Right ventricle myocardium inferior (tissue), 1 donor: Measurements from ENCODE around the gene GNG7. TPM values are rescaled to one million over a fixed set of nuclear protein-coding genes. Genes with fewer than 3 reads are reported as not detected.
A peak's percentile ranks its signal among the peaks of the same experiment; 100 is the strongest.
"Not testable (repeated sequence)": the region's sequence is repeated elsewhere in the genome, so short reads cannot be mapped to it uniquely, and the experiment has no call there.

Experiments
- ATAC-seq: fragments of 200-7000 bp; cut with Tn5 transposase; one replicate; pipeline ENCODE4 v1.9.1; 2020; ENCODE audit warnings: mild to moderate bottlenecking, moderate library complexity
- DNase-seq: peaks from one replicate; pipeline ENCODE4 v3.0.0; 2021; ENCODE audit errors: missing footprints
- intact Hi-C: fragments of 100-400 bp; cut with DNase I; formaldehyde crosslinking; loops from one replicate; pipeline ENCODE4 v1.11.0; 2022
- total RNA-seq: library from RNA; stranded (reverse); fragmentation: NEBNext Ultra II Directional; extraction: Animal tissue kit (Norgen Biotek cat#: 25700); gene quantifications from one replicate; pipeline ENCODE4 v1.2.1, GENCODE V29; 2021
- donor health status: DM: no; HTN: yes; CAD: no; lungs with severe emphysema.

The GNG7 gene
- total RNA-seq, 1 donor from 2014 or later, result 26.7 TPM

DNA sequence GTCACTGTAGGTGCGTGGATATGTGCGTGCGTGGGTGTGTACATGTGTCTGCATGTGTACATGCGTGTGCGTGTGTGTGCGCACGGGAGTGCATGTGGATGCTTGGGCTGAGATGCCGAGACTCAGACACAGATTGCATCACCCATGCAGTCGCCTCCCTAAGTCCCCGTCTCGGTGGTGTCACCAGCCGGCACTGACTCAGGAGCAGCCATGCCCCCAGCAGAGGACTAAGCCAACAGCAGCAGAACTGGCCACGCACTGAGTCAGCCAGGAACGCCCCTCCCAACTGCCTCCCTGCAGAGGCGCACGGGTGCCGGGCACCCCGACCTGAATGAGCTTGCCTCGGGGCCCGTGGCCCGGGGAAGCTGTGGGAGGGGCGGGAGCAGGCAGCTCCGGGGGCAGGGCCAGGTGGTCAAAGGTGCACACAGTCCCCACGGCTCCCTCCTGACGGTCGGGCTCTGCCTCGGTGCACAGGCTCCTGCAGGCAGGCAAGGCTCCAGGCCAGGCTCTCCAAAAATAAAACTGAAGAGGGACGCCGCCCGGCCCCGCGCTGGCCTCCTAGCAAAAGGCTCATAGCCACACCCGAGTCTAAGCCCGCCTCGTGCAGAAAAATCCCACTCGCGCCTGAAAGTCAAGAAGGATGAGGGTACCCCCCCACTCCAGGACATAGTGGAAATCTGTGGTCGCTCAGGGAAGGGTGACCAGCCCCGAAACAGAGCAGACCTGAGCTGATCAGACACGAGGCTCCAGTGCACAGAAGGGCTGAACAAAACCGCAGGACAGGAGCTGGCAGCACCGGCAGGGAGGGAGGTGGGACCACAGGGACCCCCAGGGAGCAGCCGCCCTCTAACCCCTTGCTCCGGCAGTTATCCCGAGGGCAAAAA is 177.4 kb downstream of the GNG7 start:
- DNase-seq (no peak), ATAC-seq (peak; percentile 68)
- intact Hi-C loops, result no loop called here

DNA sequence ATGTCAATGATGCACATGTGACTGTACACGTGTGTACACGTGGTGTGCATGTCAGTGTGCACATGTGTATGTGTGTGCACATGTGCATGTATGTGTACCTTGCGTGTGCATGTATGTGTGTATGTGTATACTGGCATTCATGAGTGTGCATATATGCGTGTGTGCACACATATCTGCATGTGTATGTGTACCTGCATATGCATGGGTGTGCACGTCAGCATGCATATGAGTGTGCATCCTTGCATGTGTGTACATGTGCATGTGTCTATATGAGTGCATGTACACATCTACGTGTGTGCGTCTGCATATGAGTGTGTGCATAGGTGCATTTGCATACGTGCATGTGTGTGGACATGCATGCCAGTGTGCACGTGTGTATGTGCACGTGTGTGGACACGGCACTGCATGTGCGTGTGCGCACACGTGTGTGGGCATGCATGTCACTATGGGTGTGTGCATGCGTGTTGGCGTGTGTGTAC is 178.1 kb downstream of the GNG7 start:
- intact Hi-C loops, result no loop called here
- DNase-seq (no peak), ATAC-seq (peak; percentile 6)

DNA sequence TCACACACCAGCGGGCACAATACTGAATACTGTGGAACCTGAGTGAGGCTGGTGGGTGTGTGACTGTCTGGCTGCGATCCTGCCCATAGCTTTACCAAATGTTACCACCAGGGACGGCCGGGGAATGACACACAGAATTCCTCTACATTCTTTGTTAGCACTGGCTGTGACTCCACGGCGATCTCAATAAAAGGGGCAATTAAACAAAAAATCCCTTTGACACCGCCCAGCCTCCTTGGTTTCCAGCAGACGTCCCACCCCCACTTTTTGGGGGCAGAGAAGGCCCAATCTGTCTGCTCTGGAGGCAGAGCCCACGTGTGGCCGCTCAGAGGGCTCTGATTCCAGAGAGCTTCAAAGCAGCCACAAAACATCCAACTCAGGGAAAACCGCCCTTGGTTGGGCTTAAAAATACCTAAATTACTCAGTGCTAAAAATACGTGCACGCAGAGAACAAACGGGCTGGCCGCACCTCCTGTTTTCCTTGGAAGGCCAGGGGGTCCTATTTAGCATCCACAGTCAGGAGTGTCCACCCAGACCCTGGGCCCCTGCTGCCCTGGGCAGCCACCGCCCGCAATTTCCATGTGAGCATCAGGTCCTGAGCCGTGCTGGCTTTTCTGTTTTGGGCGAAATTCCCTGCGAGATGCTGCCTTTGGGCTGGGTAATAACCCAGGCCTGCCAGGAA is 178.7 kb downstream of the GNG7 start:
- intact Hi-C loops, result no loop called here
- DNase-seq (no peak), ATAC-seq (no peak)

DNA sequence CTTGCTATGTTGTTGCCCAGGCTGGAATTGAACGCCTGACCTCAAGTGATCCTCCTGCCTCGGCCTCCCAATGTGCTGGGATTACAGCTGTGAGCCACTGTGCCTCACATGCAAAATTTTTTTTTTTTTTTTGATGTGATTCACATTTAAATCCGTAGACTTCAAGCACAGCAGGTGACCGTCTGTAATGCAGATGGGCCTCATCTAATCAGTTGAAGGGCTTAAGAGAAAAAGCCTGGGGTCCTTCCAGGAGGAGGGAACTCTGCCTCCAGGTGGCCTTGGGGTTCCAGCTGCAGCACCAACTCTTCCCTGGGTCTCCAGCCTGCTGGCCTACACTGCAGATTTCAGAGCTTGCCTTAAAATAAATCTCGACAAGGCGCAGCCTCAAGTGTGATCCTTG is 183.0 kb downstream of the GNG7 start:
- no peak for DNase-seq
- intact Hi-C loops, result no loop called here
- no peak for ATAC-seq

GRCh38 chr19:2518856-2519255 is 183.6 kb downstream of the GNG7 start:
- intact Hi-C loops, DNase-seq: not testable (repeated sequence)

GRCh38 chr19:2517881-2518601 is 184.5 kb downstream of the GNG7 start:
- ATAC-seq (peak; percentile 12), DNase-seq (no peak)
- intact Hi-C loops, result no loop called here

More at GRCh38 chr19:2518856-2519255, 183.6 kb downstream of the GNG7 start:
- not testable (repeated sequence) for ATAC-seq

GRCh38 chr19:2516727-2517126 is 185.8 kb downstream of the GNG7 start:
- intact Hi-C loops, result no loop called here
- ATAC-seq (no peak), DNase-seq (no peak)

DNA sequence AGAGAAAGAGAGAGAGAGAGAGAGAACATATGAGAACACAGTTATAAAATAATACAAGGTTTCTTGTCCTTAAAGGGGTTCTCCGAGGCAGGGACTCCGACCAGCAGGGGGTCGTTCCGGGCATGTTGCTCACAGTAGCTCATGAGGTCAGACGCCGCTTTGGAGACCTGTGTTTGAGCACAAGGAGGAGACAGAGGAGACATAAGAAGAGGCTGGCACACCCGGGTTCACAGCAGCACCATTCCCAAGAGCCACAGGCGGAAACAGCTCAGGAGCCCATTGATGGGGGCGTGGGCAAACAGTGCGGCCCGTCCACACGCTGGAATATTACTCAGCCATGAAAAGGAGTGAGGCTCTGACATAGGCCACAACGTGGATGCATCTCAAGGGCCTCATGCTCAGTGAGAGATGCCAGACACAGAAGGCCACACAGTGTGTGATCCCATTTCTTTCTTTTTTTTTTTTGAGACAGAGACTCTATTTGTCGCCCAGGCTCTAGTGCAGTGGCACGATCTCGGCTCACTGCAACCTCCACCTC is 187.4 kb downstream of the GNG7 start:
- ATAC-seq (no peak), DNase-seq (no peak)
- intact Hi-C loops, result no loop called here

- DNase-seq, result no peak
- intact Hi-C loops, result no loop called here
These were observed 189.7 kb downstream of the GNG7 start for GRCh38 chr19:2512523-2513431.

GRCh38 chr19:2511991-2512390 is 190.5 kb downstream of the GNG7 start:
- intact Hi-C loops, result no loop called here
- ATAC-seq (no peak), DNase-seq (no peak)

More at GRCh38 chr19:2512523-2513431, 189.7 kb downstream of the GNG7 start:
- ATAC-seq, result peak; percentile 31

GRCh38 chr19:2511570-2511969 is 190.9 kb downstream of the GNG7 start:
- DNase-seq (no peak), ATAC-seq (no peak)
- intact Hi-C loops, result no loop called here

GRCh38 chr19:2509096-2509495 is 193.4 kb downstream of the GNG7 start:
- intact Hi-C loops, result no loop called here
- DNase-seq (no peak), ATAC-seq (no peak)

- intact Hi-C loops, result no loop called here
- no peak for ATAC-seq
- DNase-seq, result no peak
These were observed 195.4 kb downstream of the GNG7 start for GRCh38 chr19:2507109-2507508.

DNA sequence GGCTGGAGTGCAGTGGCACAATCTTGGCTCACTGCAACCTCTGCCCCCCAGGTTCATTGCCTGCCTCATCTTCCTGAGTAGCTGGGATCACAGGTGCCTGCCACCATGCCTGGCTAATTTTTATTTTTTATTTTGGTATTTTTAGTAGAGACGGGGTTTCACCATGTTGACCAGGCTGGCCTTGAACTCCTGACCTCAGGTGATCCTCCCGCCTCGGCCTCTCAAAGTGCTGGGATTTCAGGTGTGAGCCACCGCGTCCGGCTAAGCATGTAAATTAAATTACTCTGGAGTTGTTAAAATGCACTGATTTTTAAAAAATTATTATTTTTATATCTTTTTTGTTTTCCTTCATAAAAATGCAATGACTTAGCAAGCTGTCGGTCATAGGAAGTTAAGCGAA is 195.8 kb downstream of the GNG7 start:
- DNase-seq, intact Hi-C loops, ATAC-seq: not testable (repeated sequence)

DNA sequence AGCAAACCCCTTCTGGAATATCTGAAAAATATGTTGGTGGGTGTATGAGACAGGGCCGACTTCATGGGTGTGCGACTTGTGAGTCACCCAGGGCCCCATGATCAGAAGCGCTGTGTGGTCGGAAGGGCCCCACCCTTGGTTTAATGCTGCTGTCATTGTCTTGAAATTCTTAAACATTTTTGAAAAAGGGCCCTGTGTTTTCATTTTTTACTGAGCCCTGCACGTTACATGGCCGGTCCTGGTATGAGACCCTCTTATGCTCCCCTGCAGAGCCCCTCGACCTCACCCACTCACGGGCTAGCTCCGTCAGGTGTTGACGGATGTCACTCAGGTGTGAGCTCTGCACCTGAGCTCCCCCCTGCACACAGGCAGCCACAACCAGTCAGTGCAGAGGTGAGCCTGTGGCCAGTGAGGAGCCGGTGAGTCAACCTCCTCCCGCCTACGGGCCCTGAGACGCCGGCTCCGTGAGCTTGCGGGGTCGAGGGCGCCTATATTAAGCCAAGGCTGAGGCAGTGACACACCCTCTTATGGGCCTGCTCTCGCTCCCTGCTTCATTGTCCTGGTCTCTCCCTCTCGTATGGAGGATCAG is 198.9 kb downstream of the GNG7 start:
- intact Hi-C loops, result no loop called here
- no peak for DNase-seq
- ATAC-seq, result no peak

DNA sequence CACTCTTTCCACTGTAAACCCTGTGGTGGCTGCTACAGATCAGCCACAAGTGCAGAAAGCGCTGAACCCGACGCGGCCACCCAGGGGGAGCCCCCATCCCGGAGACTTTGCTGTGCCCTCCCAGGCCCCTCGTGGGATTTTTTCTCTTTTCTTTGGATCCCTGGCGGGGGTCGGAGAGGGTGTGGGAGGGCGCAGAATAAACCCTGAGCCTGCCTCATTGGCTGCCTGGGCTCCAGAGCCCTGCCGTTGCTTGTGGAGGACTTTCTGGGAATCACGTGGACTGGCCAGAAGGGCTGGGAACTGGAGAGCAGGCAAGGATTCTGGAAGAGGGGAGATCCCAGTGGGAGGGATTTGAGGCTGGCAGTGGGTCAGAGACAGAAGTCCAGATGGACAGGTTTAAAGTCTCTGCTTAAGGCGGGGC is 201.6 kb downstream of the GNG7 start:
- ATAC-seq (no peak), DNase-seq (no peak)
- intact Hi-C loops, result no loop called here

GRCh38 chr19:2500156-2500555 is 202.3 kb downstream of the GNG7 start:
- intact Hi-C loops, result no loop called here
- ATAC-seq (no peak), DNase-seq (no peak)

- no peak for ATAC-seq
- DNase-seq, result peak; percentile 33
- intact Hi-C loops, result loop anchor here (5.0 kb wide), 1 partner anchor 45 kb away; no protein-coding TSS in a partner anchor
These were observed 205.3 kb downstream of the GNG7 start for GRCh38 chr19:2497186-2497585.
